T-helper 1 cell treated with Interleukin-12 subunit alpha and Interleukin-12 subunit beta and Interleukin-4 antibody, amounts not matched to agents 30 ng/mL and 1 ng/mL, for 36 hours (primary cell): ENCODE results near the gene HIGD2B. TPM values are rescaled to one million over a fixed set of nuclear protein-coding genes. Genes with fewer than 3 reads are reported as not detected.
"Not testable (repeated sequence)": the region's sequence is repeated elsewhere in the genome, so short reads cannot be mapped to it uniquely, and the experiment has no call there.

Experiments used
- intact Hi-C: fragments of 100-400 bp; cut with micrococcal nuclease; formaldehyde crosslinking; loops from one replicate; pipeline ENCODE4 v1.15.1; 2024
- total RNA-seq: library from RNA; stranded (reverse); gene quantifications from 2 replicates; pipeline ENCODE4 v1.2.3, GENCODE V29; 2022

Gene HIGD2B
- total RNA-seq, 1 donor from 2014 or later: 0.20 TPM

DNA sequence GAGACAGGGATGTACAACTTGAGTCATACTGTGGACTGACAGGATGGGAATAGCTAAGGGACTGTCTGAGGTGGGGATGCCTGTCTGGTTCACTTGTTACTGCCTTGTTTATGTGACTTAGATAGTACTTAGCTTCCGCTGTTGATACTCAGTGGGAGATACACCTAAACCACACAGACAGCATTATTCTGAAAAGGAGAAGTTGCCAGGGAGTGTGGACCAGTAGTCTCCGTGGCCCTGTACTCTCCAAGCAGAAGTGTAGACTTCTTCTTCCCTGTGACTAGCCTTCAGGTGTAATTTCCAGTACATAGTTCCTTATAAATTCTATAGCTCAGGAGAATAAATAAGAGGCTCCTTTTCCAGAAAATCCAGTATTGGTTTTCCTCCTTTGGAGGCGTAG, 5.1 kb downstream of the HIGD2B start:
- intact Hi-C loops: no loop called here

DNA sequence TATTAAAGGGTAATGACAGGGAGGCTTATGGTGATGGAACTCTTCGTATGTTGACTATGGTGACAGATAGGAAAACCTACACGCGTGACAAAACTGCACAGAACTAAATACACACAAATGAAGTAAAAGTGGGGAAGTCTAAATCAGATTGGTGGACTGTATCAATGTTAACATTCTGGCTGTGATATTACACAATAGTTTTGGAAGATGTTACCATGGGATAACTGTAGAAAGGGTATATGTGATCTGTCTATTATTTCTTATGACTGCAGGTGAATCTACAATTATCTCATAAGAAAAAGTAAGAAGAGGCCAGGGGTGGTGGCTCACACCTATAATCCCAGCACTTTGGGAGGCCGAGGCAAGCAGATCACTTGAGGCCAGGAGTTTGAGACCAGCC, 9.1 kb downstream of the HIGD2B start:
- intact Hi-C loops: no loop called here

DNA sequence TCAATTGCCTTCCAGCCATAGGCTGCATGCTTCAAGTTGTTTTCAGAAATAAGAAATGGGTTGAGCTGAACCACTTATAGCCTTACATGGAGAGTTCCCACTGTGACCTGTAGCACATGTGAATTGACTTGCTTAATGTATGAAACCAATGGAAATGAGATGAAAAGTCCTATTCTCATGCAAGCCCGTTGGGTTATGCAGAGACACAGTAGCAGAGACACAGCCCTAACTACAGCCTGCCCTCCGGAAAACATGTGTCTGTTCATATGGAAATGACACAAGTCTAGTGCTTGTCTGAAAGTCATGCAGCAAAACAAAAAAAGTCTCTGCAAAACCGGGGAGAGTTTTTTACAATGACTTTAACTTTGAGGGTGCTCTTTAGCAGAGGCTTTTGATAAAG, 14.5 kb downstream of the HIGD2B start:
- intact Hi-C loops: no loop called here

DNA sequence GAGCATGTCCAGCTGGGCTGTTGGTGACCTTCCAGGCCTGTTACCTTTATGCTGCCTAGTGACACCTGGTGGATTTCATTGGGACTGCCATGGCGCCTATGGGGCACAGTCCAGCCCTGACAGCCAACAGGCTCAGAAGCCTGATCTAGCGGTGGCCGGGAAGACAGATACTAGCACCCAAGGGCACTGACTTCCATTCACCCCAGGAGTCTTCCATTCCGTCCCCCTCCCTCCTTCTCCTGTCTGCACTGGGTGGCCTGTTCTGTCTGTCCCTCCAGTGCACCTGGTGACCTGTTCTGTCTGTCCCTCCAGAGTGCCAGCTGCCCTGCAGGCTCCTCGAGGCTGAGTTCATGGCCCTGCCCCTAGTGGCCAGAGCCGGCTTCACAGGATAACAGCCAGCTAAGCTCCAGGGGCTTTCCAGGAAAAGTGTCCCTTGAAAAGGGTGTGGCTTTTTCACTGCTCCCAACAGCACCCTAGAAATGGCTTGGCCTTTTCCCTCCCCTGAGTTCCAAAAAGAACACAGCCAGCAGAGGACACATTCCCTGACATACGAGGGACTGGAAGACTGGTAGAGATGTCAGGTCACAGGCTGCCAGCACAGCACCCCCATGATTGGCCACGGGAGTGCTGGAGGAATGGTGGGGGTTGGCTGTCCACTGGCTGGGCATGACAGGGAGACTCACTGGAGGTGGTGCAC, 15.2 kb downstream of the HIGD2B start:
- intact Hi-C loops: not testable (repeated sequence)

DNA sequence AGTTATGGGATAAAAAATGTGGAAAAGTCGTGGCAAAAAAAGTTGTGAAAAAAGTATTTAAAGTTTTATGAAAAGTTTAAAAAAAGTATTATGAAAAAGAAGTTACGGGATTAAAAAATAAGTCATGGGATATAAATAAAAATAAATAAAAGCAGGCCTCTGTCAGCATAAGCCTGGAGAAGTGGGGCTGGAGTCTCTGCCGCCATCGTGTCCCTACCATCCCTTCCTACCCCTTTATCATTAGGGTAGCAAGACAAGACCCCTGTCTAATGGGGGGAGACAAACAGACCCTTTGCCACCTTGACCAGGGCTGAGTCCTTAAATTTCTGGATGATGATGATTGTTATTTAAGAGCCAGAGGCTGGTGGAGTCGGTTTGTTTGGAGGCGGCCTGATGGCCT, 16.2 kb downstream of the HIGD2B start:
- intact Hi-C loops: not testable (repeated sequence)

DNA sequence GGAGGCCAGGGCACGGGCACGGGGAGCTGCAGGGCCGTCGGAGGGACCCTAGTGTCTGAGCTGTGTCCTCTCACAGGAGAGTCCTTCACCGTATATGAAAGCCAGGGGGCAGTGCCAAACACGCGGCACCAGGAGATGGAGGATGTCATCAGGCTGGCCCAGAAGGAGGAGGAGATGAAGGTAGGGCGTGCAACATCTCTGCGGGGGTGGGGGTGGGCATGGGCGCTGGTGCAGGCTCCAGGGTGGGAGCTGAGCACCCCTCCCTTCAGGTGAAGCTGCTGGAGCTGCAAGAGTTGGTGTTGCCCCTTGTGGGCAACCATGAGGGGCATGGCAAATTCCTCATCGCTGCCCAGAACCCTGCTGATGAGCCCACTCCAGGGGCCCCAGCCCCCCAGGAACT, 20.3 kb downstream of the HIGD2B start:
- intact Hi-C loops: not testable (repeated sequence)

DNA sequence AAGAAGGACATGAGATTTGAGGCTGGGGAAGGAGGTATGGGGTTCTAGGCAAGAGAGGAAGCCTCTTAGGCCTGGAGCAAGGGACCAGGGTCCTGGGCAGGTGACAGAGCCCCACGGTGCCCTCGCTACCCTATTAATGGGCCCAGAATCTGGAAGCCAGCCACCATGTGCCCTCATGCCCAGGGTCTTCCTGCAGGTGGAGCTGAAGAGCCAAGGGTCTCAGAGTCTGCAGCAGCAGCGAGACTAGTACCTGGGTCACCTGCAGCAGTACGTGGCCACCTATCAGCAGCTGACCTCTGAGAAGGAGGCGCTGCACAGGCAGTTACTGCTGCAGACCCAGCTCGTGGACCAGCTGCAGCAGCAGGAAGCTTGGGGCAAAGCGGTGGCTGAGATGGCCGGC, 22.1 kb downstream of the HIGD2B start:
- intact Hi-C loops: not testable (repeated sequence)

DNA sequence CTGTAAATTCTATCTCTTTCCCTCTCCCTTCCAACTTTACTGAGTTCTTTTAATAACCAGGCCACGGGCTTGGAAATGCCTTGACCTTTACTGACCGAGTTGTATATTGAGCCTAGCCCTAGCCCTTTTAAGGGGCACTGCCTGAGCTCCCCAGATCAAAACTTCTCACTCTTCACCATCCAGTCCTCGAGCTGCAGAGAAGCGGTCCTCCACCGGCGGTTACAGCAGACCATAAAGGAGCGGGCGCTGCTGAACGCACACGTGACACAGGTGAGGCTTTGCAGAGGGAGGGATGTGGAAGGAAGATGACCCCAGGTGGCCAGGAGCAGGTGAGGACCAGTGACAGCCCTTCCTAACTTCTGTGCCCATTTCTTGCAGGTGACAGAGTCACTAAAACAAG, 24.9 kb downstream of the HIGD2B start:
- intact Hi-C loops: not testable (repeated sequence)

DNA sequence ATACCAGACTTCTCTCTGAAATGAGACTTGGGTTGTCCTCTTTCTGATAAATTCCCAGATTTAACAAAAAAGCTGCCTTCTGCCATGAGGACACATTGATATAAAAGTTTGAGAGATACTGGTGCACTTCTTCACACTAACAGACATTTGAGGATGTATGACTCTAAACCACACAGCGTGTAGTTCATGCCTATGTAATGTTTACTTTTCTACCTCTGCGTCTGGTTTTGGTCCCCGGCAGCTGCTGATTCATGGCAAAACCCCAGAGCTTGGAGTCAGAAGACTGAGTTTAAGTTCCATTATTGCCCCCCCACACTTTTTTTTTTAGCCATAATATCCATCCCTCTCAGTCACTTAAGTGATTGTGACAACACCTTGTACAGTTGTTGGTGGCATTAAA, 30.0 kb downstream of the HIGD2B start:
- intact Hi-C loops: not testable (repeated sequence)

DNA sequence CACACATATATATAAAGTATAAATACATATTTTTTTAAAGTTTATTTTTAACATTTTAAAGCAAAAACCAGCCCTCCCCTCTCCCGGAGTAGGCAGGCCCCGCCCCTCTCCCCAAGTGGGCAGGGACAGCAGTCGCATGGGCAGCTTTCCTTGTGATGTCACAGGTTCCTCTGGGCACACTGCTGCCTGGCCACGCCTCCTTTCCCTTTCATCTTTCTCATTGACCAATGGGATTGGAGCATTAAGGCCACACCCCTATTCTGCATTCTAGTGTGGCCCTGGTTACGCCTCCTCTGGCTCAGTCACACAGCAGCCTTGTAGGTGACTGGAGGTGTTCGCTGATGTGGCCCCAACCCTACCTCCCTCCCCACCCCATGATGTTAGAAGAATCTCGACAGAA, 31.6 kb downstream of the HIGD2B start, which contains the start of gene GOLGA6B:
GOLGA6B (plus strand) TSS at position 301 of the 400 bp plus-strand sequence; CDS start at position 342, 41 bp downstream.
- intact Hi-C loops: not testable (repeated sequence)

DNA sequence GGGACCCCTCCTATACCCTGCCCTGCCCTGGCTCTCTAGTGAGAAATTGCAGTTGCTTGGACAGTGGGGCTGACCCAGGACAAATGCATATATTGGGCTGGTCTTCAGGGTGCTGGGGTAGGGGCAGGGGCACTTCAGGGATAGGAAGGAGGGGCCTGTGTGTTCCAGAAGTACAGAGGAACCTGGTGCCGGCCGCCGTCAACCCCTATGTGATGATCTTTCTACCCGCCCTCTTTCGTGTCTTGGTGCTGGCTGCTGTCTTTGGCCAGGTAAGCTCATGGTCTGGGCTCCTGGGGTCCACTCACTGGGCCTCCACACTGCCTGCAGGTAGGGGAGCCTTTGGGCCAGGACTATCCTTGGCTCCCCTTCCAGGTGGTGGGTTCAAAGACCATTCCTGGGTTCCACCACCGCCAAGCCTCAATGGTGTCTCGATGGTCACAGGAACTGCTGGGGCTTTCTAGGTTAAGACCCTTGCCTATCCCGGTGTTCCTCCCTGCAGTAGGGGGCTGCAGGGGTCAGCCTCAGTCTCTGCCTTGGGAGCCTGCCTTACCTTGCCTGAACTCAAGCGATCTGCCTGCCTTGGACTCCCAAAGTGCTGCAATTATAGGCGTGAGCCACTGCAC, 37.2 kb downstream of the HIGD2B start:
- intact Hi-C loops: not testable (repeated sequence)

DNA sequence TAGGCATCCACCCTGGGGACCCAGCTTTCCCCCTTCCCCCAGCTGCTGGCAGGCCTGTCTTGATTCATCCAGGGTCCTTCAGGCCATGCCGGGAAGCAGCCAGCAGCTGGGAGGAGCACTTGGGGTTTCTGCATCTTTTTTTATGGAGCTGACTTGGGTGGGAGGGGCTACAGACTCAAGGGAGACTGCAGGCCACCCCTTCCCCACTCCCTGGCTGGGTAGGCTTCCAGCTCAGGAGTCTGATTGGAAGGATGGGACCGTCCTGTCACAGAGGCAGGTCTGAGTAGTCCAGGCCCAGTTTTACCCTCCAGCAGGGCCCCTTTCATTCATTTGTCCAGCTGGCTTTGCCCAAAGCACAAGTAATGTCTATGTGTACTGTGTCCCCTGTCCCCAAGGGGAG, 43.7 kb downstream of the HIGD2B start:
- intact Hi-C loops: not testable (repeated sequence)

DNA sequence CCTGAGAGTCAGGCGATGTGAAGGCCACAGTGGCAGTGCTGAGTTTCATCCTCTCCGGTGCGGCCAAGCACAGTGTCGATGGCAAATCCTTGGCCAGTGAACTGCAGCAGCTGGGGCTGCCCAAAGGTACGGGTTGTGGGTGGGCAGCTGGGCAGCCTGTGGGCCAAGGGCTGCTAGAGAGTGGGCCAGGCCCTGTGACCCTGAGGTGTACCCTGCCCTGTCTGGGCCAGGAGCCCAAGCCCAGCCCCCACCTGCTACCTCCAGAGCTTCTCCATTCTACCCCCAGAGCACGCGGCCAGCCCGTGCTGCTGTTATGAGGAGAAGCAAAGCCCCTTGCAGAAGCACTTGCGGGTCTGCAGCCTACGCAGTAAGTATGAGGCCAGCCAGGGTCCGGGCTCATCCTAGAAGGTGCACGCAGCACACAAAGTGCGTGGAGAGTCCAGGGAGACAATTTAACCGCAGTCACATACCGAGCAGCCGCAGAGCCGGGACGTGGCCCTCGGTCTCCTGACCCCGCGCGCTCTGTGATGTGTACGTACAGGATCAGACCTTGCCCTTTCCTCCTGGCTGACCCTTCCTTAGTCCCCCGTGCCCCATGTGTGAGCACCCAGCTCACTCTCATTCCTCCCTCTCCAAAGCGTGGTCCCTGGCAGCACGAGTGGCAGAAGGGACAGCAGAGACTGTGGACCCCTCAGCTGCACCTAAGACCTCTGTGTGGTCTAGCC, 46.1 kb downstream of the HIGD2B start:
- intact Hi-C loops: not testable (repeated sequence)

DNA sequence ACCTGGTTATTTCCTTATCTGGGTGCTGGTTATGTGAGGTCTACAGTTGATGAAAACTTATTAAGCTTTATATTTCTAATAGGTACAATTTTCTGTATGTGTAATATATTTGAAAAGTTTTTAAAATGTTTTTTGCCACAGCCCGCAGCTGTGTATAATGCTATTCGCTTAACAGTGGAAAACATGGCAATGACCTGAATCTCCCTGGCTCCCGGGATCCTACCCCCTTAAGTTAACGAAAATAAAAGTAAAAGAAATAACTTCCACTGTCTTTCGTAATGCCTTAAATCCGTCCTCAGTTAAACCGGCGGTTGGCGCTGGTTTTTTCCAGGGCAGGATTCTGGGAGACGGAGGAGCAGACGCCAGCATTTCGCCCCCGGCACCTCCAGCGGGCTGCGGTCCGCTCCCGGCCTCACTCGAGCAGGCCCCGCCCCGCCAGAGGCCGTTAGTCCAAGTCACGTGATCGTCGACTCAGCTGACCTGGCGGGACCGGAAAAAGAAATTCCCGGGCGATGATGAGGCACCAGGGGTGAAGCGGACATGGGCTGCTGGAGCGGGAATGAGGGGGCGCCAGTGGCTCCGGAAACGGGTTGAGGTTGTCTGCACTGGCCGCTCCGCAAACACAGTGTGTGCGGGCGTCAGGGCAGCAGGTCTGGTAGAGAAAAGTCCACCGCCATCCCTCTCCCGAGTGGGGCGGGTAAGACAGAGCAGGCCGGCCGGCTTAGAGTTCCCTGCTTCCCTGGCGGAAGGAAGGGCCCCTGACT, 49.3 kb downstream of the HIGD2B start:
- intact Hi-C loops: not testable (repeated sequence)

DNA sequence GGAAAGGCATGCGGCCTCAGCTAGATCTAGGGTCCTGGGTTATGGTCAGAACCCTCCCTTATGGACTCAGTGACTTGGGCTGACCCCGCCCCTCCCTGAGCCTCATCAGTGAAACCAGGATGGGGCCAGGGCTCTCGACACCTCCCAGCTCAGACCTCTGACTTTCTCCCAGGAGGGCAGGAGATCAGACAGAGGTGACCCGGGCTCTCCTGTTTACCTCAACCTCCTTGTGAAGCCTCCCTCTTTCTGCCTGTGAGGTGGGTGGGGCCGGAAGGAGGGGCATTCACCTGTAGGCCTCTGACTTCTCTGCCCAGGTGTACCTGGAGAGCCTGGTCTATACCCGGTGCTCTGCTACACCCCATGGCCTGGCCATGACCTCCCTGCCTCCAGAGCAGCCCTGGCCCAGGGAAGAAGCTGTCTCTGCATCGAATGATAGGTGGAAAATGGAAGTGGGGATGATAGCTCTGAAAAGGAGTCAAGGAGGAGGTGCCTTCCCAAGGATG, 56.9 kb downstream of the HIGD2B start:
- intact Hi-C loops: not testable (repeated sequence)

DNA sequence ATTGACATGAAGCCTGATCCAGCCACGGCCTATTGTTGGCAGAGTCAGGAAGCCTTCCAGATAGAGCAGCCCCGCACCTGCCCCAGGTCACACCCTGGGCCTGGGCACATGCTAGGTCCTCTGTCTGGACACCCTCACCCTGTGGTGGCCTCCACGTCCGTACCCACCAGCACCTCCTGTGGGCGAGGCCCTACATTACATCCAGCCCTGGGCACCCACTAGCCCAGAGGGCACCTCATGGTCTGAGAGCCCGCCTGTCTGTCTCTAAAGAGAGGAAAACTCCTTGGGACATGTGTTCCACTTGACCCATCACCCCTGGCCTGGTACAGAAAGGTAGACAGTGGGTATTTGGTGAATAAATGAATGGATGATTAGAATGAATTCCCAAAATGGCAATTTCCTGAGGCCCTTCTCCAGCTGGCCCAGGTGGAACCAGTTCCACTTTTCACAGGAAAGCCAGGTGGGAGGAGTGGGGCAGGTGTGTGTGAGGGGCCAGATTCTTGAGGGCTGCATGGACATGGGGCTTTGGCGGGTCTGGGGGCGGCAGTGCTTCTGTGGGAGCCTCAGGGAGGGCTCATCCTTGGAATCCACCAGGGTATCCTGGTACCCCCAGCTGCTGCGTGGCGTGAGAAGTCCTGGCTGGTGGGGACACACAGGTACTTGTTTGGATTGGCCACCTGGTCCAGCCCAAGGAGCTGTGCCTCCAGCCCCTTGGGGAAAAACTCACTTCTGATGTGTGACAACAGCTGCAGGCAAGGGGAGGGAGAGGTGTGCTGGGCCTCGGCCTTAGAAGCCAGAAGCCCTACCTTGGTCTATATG, 57.5 kb downstream of the HIGD2B start:
- intact Hi-C loops: not testable (repeated sequence)

DNA sequence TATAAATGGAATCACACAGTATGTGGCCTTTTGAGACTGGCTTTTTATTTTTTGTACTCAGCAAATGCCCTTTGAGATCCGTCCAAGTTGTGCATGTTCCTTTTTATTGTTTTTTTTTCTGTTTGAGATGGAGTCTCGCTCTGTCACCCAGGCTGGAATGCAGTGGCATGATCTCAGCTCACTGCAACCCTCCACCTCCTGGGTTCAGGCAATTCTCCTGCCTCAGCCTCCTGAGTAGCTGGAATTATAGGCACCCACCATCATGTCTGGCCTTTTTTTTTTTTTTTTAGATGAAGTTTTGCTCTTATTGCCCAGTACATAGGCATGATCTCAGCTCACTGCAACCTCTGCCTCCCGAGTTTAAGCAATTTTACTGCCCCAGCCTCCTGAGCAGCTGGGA, 59.8 kb downstream of the HIGD2B start:
- intact Hi-C loops: not testable (repeated sequence)
